CD4-positive, alpha-beta T cell (primary cell): ENCODE data around the gene ERGIC3. TPM values are rescaled to one million over a fixed set of nuclear protein-coding genes. Genes with fewer than 3 reads are reported as not detected.

ENCODE experiments used
- ATAC-seq: fragments of 200-7000 bp; cut with Tn5 transposase; one replicate; pipeline ENCODE4 v1.10.0; 2022; ENCODE audit warnings: mild to moderate bottlenecking; ENCODE audit not compliant: poor library complexity
- CTCF ChIA-PET: fragments of 350-600 bp; sonication (Branson Sonifier 250); formaldehyde crosslinking; loops from one replicate; lab custom pipeline; 2021; ENCODE audit warnings: antibody characterized with exemption, inconsistent platforms; lab: Charles Lee
- POLR2A ChIA-PET: fragments of 350-600 bp; sonication (Branson Sonifier 250); formaldehyde crosslinking; loops from one replicate; lab custom pipeline; 2021; ENCODE audit warnings: antibody characterized with exemption, inconsistent platforms; lab: Charles Lee
- DNase-seq, 14 experiments: peaks; one replicate each; pipeline ENCODE4 v3.0.0-alpha.2; 2013 to 2020; ENCODE audit warnings: mixed read lengths in 2 of 14
- H3K27ac ChIP-seq, 2 donors: one replicate each; pipeline versions ENCODE4 v1.5.1 to v1.7.0; 2013; ENCODE audit warnings: low read length in 2 of 2, low read depth in 1 of 2, mild to moderate bottlenecking in 1 of 2
- H3K27me3 ChIP-seq, 2 experiments: 1 replicate in 1 of 2; 2 replicates in 1 of 2; pipeline versions ENCODE4 v1.6.1 to v1.7.0; 2013; ENCODE audit warnings: low read length in 2 of 2, control low read depth in 1 of 2, mild to moderate bottlenecking in 1 of 2, moderate library complexity in 1 of 2; ENCODE audit not compliant: insufficient read depth in 2 of 2, control insufficient read depth in 1 of 2
- H3K36me3 ChIP-seq: one replicate; pipeline ENCODE4 v1.6.1; 2013; ENCODE audit warnings: low read length, control low read depth; ENCODE audit not compliant: insufficient read depth
- H3K4me1 ChIP-seq: one replicate; pipeline ENCODE4 v1.6.1; 2013; ENCODE audit warnings: low read length, control low read depth; ENCODE audit not compliant: insufficient read depth
- H3K4me3 ChIP-seq: one replicate; pipeline ENCODE4 v1.5.1; 2013; ENCODE audit warnings: mild to moderate bottlenecking, low read length, moderate library complexity
- H3K9me3 ChIP-seq, 2 experiments: 1 replicate in 1 of 2; 2 replicates in 1 of 2; pipeline versions ENCODE4 v1.6.1 to v1.7.0; 2013; ENCODE audit warnings: low read length in 2 of 2, mild to moderate bottlenecking in 2 of 2, control low read depth in 1 of 2, moderate library complexity in 1 of 2; ENCODE audit not compliant: control insufficient read depth in 1 of 2, insufficient read depth in 1 of 2
- H3K27ac Mint-ChIP-seq: one replicate; pipeline ENCODE4 v1.8.0; 2020; ENCODE audit warnings: mixed read lengths
- H3K27me3 Mint-ChIP-seq: one replicate; pipeline ENCODE4 v1.8.0; 2021; ENCODE audit warnings: mixed read lengths
- H3K36me3 Mint-ChIP-seq: one replicate; pipeline ENCODE4 v1.8.0; 2021; ENCODE audit warnings: low read depth, mixed read lengths
- H3K4me1 Mint-ChIP-seq: one replicate; pipeline ENCODE4 v1.8.0; 2021; ENCODE audit warnings: low read depth, mixed read lengths
- H3K4me3 Mint-ChIP-seq: one replicate; pipeline ENCODE4 v1.8.0; 2020; ENCODE audit warnings: mild to moderate bottlenecking, mixed read lengths
- H3K9me3 Mint-ChIP-seq: one replicate; pipeline ENCODE4 v1.8.0; 2020; ENCODE audit warnings: mixed read lengths
- intact Hi-C, 2 experiments: fragments of 100-400 bp; cut with DNase I in 1 of 2; cut with micrococcal nuclease in 1 of 2; formaldehyde crosslinking; loops; one replicate each; pipeline versions ENCODE4 v1.15.1 to v1.9.0; 2023 to 2025; cut with DNase I, micrococcal nuclease
- total RNA-seq, 174 experiments: library from RNA in 2 of 174; stranded (reverse) in 2 of 174; gene quantifications; one replicate each; pipeline ENCODE4 v1.2.3 and lab custom pipeline; 2021 to 2026
- TF ChIP-seq, protein P1 (sequence below): fragments of 200-600 bp; IDR thresholded peaks from one replicate; pipeline ENCODE4 v1.8.0; 2022; ENCODE audit warnings: antibody characterized with exemption, mild to moderate bottlenecking

The ERGIC3 gene
- total RNA-seq, 2 experiments from 2014 or later, result 144 to 146 TPM

DNA sequence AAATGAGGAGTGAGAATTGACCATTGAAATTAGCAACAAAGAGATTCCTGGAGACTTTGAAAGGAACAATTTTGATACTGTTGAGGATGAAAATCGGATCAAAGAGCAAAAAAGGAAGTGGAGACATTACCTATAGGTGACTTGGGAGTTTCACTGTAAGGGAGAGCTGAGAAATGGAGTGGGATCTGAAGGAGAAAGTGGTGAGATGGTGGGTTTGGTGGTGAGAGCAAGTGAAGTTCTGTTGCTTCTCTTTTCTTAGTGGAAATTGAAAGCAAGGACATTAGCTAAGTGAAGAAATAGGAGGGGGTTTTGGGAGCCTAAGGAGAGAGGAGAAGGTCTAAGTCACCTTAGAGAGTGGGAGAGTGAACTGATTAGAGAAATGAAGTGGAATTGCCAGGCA, 4.2 kb downstream of the ERGIC3 start:
- H3K4me1 Mint-ChIP-seq, result peaks cover 29% of the 10 kb centered on the region
- H3K36me3 Mint-ChIP-seq, result peaks cover 41% of the 10 kb centered on the region
- H3K4me3 Mint-ChIP-seq, result no peak overlapping the region
- ChIA-PET CTCF (no interaction called here), POLR2A (no interaction called here)
- H3K27ac ChIP-seq, result no peak overlapping the region
- H3K27ac Mint-ChIP-seq, result no peak overlapping the region
- peaks cover 42% of the 10 kb centered on the region for H3K36me3 ChIP-seq
- no peaks in the 10 kb centered on the region for H3K27me3 ChIP-seq
- H3K9me3 Mint-ChIP-seq, result no peaks in the 10 kb centered on the region
- H3K4me3 ChIP-seq, result no peak overlapping the region
- TF ChIP-seq, protein P1, sequence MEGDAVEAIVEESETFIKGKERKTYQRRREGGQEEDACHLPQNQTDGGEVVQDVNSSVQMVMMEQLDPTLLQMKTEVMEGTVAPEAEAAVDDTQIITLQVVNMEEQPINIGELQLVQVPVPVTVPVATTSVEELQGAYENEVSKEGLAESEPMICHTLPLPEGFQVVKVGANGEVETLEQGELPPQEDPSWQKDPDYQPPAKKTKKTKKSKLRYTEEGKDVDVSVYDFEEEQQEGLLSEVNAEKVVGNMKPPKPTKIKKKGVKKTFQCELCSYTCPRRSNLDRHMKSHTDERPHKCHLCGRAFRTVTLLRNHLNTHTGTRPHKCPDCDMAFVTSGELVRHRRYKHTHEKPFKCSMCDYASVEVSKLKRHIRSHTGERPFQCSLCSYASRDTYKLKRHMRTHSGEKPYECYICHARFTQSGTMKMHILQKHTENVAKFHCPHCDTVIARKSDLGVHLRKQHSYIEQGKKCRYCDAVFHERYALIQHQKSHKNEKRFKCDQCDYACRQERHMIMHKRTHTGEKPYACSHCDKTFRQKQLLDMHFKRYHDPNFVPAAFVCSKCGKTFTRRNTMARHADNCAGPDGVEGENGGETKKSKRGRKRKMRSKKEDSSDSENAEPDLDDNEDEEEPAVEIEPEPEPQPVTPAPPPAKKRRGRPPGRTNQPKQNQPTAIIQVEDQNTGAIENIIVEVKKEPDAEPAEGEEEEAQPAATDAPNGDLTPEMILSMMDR, result no peak
- ATAC-seq (no peak), DNase-seq (no peak)
- no peaks in the 10 kb centered on the region for H3K27me3 Mint-ChIP-seq
- no peaks in the 10 kb centered on the region for H3K9me3 ChIP-seq
- intact Hi-C loops, result no loop called here
- peaks cover 16% of the 10 kb centered on the region for H3K4me1 ChIP-seq

DNA sequence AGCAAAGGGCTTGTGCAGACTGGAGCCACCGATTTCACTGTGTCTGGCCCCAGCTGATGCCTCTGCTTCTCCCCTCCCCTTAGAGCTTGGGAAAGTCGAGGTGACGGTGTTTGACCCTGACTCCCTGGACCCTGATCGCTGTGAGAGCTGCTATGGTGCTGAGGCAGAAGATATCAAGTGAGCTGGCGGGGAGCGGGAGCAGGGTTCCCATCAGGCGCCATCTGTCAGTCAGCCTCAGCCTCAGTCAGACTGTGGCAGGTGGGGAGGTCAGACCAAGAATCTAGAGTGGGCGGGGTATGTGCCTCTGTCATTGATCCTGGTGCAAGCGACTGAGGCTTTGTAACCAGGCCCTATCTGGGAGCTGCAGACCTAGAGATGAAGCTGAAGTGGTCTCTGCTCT, 5.5 kb downstream of the ERGIC3 start:
- peaks cover 35% of the 10 kb centered on the region for H3K36me3 Mint-ChIP-seq
- Histone ChIP-seq H3K27ac (no peak overlapping the region), H3K27me3 (no peaks in the 10 kb centered on the region), H3K4me1 (peaks cover 6% of the 10 kb centered on the region), H3K9me3 (no peaks in the 10 kb centered on the region), H3K4me3 (no peak overlapping the region), H3K36me3 (peaks cover 51% of the 10 kb centered on the region)
- ATAC-seq (no peak), DNase-seq (no peak)
- no peak overlapping the region for H3K4me3 Mint-ChIP-seq
- intact Hi-C loops, result no loop called here
- TF ChIP-seq, protein P1, result no peak
- POLR2A ChIA-PET, result no interaction called here
- H3K27ac Mint-ChIP-seq, result no peak overlapping the region
- H3K4me1 Mint-ChIP-seq, result peaks cover 17% of the 10 kb centered on the region
- H3K27me3 Mint-ChIP-seq, result no peaks in the 10 kb centered on the region
- no peaks in the 10 kb centered on the region for H3K9me3 Mint-ChIP-seq
- CTCF ChIA-PET, result no interaction called here

DNA sequence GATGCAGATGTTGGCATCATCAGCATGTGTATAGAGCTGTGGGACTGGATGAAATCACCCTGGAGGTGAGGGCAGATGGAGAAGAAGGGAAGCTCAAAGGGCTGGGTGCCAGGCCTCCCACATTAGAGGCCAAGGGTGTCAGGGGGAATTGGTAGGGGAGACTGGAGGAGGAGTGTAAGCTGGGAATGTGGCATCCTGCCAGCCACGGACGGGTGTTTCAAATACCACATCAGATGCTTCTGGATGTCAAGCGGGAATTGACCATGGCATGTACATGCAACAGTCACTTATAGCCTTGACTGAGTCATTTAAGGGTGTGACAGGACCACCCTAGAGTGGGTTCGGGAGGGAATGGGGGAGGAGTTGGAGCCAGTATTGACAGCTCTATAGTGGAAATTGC, 9.6 kb downstream of the ERGIC3 start:
- no peaks in the 10 kb centered on the region for H3K4me1 Mint-ChIP-seq
- no peak overlapping the region for H3K4me3 ChIP-seq
- peaks cover 47% of the 10 kb centered on the region for H3K36me3 Mint-ChIP-seq
- no peaks in the 10 kb centered on the region for H3K9me3 ChIP-seq
- no peak overlapping the region for H3K27ac ChIP-seq
- no peak overlapping the region for H3K4me3 Mint-ChIP-seq
- intact Hi-C loops, result no loop called here
- H3K4me1 ChIP-seq, result no peaks in the 10 kb centered on the region
- no peaks in the 10 kb centered on the region for H3K27me3 Mint-ChIP-seq
- POLR2A ChIA-PET, result interaction anchor here (0.8 kb wide), 1 partner anchor 60 kb away, joined by 3 read pairs; no protein-coding TSS in a partner anchor
- TF ChIP-seq, protein P1, result no peak
- H3K27ac Mint-ChIP-seq, result no peak overlapping the region
- H3K9me3 Mint-ChIP-seq, result no peaks in the 10 kb centered on the region
- ATAC-seq, result no peak
- CTCF ChIA-PET, result no interaction called here
- peaks cover 55% of the 10 kb centered on the region for H3K36me3 ChIP-seq
- DNase-seq, result no peak
- H3K27me3 ChIP-seq, result no peaks in the 10 kb centered on the region
